ENCODE measurements around the gene CRADD.

CRADD gene

GRCh38 chr12:93839064-93839463 lies 161.9 kb downstream of the CRADD start:
- no peak for DNase-seq (ENCODE audit: low read depth in 1 of 2, low spot score in 1 of 2)
- Histone ChIP-seq H3K27ac (replicated peaks) (no peak overlapping the region), H3K4me3 (replicated peaks; ENCODE audit: insufficient read depth, low read length) (no peak overlapping the region), H3K27me3 (ENCODE audit: insufficient read depth, poor library complexity, severe bottlenecking) (no peaks in the 10 kb centered on the region)
- no peak for TF ChIP-seq SPI1 (IDR thresholded peaks at IDR 0.05; ENCODE audit: borderline replicate concordance, low read depth)
- TF ChIP-seq CTCF (IDR thresholded peaks at IDR 0.05; ENCODE audit: insufficient read depth, low read length) = no peak
- no peak for TF ChIP-seq POLR2AphosphoS5 (IDR thresholded peaks at IDR 0.05; ENCODE audit: low read depth)
- no peak for TF ChIP-seq REST (IDR thresholded peaks at IDR 0.05; ENCODE audit: insufficient replicate concordance, low read depth)
- no peak for TF ChIP-seq GABPA (IDR thresholded peaks at IDR 0.05; ENCODE audit: low read depth)

GRCh38 chr12:93841671-93842070 lies 164.5 kb downstream of the CRADD start:
- DNase-seq (ENCODE audit: low read depth in 1 of 2, low spot score in 1 of 2) = no peak
- H3K4me3 ChIP-seq (replicated peaks; ENCODE audit: insufficient read depth, low read length) = no peak overlapping the region
- no peak for TF ChIP-seq REST (IDR thresholded peaks at IDR 0.05; ENCODE audit: insufficient replicate concordance, low read depth)
- no peak for TF ChIP-seq GABPA (IDR thresholded peaks at IDR 0.05; ENCODE audit: low read depth)
- no peak for TF ChIP-seq POLR2AphosphoS5 (IDR thresholded peaks at IDR 0.05; ENCODE audit: low read depth)
- no peak for TF ChIP-seq SPI1 (IDR thresholded peaks at IDR 0.05; ENCODE audit: borderline replicate concordance, low read depth)
- TF ChIP-seq CTCF (IDR thresholded peaks at IDR 0.05; ENCODE audit: insufficient read depth, low read length) = no peak
- no peak overlapping the region for H3K27ac ChIP-seq (replicated peaks)
- H3K27me3 ChIP-seq (ENCODE audit: insufficient read depth, poor library complexity, severe bottlenecking) = no peaks in the 10 kb centered on the region

DNA sequence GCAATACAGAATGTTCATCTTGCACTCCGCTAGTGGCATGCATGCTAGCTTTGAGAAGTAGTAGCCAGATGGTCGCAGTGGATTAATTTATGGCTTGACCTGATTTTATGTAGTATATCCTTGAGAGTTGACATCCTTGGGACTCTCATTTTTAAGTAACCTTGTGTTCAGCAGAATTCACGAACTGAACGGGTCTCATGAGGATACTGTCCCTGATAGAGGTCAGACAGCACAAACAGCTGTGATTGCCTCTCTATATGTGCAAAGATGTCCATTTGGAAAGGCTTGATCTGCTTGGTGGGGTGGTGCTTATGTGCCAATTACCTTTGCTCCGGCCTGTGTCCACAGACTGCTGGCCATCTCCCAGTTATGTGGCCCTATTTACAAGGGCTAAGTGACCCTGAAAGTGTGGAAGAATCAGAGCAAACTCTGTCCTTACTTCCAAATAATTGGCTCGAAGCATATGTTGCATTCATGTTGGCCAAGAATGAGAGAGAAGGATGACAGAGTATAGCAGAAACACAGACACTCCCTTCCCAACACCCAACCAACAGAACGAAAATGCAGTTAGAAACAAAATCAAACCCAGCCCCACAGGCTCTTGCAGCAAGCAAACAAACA lies 167.1 kb downstream of the CRADD start:
- DNase-seq (ENCODE audit: low read depth in 1 of 2, low spot score in 1 of 2) = no peak
- H3K4me3 ChIP-seq (replicated peaks; ENCODE audit: insufficient read depth, low read length) = no peak overlapping the region
- H3K27me3 ChIP-seq (ENCODE audit: insufficient read depth, poor library complexity, severe bottlenecking) = no peaks in the 10 kb centered on the region
- no peak overlapping the region for H3K27ac ChIP-seq (replicated peaks)
- TF ChIP-seq SPI1 (IDR thresholded peaks at IDR 0.05; ENCODE audit: borderline replicate concordance, low read depth) (no peak), POLR2AphosphoS5 (IDR thresholded peaks at IDR 0.05; ENCODE audit: low read depth) (no peak), REST (IDR thresholded peaks at IDR 0.05; ENCODE audit: insufficient replicate concordance, low read depth) (no peak), CTCF (IDR thresholded peaks at IDR 0.05; ENCODE audit: insufficient read depth, low read length) (no peak), GABPA (IDR thresholded peaks at IDR 0.05; ENCODE audit: low read depth) (no peak)
